Activated gamma-delta T cell treated with anti-CD3 and anti-CD28 coated beads, Interleukin-2, amount 50 U/mL, for 16 hours (primary cell): ENCODE measurements around the gene NUP93.
"Not testable (repeated sequence)": the region's sequence is repeated elsewhere in the genome, so short reads cannot be mapped to it uniquely, and the experiment has no call there.

Source experiments
- DNase-seq: peaks from one replicate; pipeline ENCODE4 v3.0.0-alpha.2; 2020; ENCODE audit warnings: low read depth

NUP93 gene

GRCh38 chr16:56870276-56870888 lies 140.5 kb downstream of the NUP93 start:
- DNase-seq, result no peak

GRCh38 chr16:56871172-56871593 lies 141.3 kb downstream of the NUP93 start:
- no peak for DNase-seq

DNA sequence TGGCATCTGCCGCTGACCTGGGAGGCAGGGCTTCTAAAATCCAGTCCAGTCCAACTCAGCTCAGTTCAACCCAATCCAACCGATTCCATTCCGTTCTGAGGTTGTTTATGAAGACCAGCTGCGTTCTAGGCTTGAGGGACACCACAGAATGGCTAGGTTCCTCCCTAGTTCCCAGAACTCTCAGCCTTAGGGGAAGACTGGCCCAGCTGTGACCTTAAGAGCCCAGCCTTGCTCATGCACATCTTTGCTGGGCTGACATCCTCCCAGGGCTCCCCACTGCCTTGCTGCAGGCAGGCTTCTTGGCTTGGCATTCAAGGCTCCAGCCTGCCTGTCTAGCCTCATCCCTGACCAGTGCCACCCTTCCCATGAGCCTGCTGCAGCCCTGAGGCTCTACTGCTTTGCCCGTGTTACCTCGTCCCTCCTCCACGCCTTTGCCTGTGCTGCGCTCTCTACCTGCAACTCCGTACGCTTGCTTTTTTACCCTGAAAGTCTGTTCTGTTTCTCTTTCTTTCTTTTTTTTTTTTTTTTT lies 143.0 kb downstream of the NUP93 start:
- DNase-seq, result no peak

DNA sequence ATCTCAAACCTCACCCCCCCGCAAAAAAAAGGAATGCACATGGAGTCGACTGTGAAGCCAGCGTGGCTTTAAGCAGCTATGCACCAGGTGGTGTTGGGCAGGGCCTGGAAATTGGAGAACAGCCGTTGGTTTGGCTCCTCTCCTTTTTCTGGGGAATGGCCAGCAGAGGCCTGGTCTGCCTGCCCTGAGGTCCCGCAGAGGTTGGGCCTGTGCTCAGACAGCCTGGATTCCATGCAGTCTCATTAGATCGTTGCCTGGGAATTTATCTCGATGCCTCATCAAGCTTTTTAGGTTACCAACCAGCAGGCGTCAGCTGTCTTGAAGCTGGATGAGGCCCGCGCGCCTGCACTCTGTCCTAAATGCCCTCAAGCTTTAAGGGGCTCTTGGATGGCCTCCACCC lies 144.9 kb downstream of the NUP93 start:
- DNase-seq, result no peak

- DNase-seq, result no peak
Measured at GRCh38 chr16:56876048-56876447, 146.1 kb downstream of the NUP93 start.

GRCh38 chr16:56877486-56878182 lies 147.7 kb downstream of the NUP93 start:
- no peak for DNase-seq

DNA sequence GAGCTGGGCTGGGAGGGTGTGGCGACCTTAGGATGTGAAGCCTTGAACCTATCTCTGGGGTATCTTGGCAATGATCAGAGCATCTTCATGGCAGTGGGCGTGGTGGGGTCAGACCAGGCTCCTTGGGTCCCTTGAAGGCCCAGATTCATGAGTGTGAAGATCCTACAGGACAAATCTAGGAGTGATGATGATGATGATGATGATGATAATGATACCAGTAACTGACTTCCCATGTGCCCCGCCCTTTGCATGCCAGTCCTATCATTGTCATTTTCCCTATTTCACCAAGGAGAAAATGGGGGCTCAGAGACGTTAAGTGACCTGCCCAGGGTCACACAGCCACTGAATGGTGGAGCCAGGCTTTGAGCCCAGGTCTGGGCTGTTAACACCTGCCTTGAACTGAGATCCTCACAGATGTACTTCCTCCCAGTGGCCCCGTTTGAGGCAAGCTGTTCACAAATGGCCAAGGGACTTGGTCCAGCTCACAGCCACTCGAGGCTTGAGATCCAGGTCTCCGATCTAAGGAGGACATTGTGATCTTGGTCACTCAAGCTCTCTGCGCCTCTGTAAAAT lies 148.4 kb downstream of the NUP93 start:
- DNase-seq, result no peak

GRCh38 chr16:56879276-56879675 lies 149.3 kb downstream of the NUP93 start:
- DNase-seq, result no peak

- DNase-seq, result no peak
Measured at GRCh38 chr16:56880176-56880575, 150.2 kb downstream of the NUP93 start.

DNA sequence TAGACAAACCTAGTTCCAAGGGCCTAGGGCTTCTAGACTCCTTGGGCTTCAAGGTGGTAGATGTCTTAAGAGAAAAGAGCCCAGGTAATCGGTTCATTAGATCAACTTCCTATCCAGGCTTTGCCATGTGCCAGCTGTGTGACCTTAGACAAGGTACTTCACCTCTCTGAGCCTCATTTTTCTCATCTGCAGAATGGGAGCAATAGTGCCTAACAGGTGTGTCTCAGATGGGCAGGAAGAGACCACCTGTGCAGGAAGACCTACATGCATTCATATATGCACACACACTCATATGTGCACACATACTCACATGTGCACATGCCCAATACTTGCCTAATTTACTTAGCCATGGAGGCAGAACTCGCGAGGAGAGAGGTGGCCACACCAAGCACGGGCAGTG lies 150.8 kb downstream of the NUP93 start:
- no peak for DNase-seq

DNA sequence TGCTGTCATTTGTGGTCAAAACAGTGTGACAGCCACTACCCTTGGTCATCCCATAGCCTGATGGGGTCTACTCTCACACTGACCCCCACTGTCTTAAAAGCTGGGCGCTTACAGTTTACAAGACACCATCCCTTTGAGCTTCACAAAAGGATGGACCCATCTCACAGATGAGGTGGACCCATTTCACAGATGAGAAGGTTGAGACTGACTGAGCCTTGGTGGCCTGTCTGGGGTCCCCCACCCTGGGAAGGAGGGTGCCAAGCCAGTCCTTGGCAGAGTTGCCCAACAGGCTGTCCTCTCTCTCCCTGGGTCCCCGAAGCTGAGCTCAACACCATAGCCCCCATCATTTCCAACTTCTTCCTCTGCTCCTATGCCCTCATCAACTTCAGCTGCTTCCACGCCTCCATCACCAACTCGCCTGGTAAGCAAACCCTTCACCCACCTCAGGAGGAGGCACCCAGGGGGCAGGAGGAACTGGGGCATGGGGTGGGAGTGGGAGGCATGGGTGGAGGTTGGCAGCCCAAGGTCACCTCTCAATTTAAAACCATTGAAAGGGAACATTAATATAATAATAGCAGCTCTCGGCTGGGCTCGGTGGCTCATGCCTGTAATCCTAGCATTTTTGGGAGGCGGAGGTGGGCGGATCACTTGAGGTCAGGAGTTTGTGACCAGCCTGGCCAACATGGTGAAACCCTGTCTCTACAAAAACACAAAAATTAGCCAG lies 152.3 kb downstream of the NUP93 start:
- DNase-seq, result no peak

- no peak for DNase-seq
Measured at GRCh38 chr16:56883586-56883985, 153.7 kb downstream of the NUP93 start.

DNA sequence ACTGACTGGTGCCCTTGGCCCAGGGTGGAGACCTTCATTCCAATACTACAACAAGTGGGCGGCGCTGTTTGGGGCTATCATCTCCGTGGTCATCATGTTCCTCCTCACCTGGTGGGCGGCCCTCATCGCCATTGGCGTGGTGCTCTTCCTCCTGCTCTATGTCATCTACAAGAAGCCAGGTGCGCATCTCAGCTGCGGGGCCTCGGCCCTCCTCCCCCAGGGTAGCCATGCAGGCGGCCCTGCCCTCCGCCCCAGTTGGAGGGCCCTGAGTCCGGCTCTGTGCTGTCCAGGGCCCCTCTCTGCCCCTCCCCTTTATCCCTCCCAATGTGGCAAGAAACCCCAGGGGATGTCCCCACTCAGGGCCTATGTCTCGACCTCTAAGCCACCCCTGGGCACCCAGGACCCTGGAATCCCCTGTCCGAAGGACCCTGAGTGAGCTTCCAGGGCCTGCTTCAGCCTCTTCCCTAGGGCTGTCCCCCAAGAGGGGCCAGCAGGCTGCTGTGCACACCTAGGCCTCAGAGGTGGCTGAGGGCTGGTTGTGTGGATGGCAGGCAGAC lies 154.2 kb downstream of the NUP93 start:
- no peak for DNase-seq

DNA sequence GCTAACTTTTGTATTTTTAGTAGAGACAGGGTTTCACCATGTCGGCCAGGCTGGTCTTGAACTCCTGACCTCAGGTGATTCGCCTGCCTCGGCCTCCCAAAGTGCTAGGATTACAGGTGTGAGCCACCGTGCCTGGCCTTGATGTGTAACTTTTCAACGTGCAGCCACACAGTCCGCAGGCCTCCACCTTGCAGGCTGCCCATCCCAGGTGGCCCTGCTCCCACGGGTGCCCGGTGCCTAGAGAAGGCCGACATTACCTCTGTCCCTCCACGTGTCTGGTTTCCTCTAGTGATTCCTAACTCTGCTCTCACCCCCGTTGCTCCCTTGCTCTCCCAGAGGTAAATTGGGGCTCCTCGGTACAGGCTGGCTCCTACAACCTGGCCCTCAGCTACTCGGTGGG lies 155.0 kb downstream of the NUP93 start:
- not testable (repeated sequence) for DNase-seq

GRCh38 chr16:56885446-56886162 lies 155.7 kb downstream of the NUP93 start:
- DNase-seq, result no peak

- no peak for DNase-seq
Measured at GRCh38 chr16:56886296-56886695, 156.4 kb downstream of the NUP93 start.

DNA sequence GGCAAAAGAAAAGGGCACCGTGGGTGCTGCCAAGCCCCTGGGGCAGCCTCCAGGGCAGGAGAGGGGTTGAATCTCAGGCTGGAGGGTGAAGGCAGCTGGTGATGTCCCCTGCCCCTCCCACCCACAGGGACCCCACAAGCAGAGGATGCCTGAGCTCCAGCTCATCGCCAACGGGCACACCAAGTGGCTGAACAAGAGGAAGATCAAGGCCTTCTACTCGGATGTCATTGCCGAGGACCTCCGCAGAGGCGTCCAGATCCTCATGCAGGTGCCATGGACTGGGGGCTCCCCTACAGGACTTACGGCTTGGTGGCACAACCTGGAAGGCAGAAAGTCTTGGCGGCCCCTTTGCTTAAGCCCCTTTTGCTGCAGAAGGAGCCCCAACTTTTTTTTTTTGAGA lies 156.9 kb downstream of the NUP93 start:
- DNase-seq, result no peak

DNA sequence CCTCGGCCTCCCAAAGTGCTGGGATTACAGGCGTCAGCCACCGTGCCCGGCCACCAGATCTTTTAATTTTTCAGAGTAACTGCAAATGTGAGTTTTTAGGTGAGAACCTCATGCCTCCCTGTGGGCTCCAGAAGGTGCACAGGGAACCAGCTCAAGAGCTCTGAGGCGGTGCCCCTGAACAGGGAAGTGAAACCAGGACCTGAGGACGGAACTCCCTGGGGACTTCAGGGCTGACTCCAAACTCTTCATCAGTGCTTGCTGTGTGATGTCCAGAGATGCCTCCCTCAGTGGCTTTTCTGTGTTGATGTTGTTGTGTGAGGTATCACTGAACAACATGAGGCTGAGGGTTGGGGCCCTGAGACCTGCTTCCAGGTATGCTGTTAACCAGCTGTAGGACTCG lies 158.9 kb downstream of the NUP93 start:
- DNase-seq, result no peak

DNA sequence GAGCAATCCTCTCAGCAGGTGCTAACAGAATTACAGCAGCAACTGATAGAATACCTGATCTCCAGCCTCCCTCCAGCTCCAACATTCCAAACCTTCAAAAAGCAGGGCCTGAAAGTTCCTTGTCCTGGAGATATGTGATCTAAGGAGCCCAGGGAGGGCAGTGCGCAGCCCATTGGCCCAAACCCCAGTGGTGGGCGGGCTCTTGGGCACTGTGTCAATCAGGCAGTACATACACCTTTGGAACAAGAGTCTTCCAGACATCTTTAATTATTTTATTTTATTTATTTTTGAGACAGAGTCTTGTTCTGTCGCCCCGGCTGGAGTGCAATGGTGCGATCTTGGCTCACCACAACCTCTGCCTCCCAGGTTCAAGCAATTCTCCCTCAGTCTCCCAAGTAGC lies 159.3 kb downstream of the NUP93 start:
- no peak for DNase-seq

DNA sequence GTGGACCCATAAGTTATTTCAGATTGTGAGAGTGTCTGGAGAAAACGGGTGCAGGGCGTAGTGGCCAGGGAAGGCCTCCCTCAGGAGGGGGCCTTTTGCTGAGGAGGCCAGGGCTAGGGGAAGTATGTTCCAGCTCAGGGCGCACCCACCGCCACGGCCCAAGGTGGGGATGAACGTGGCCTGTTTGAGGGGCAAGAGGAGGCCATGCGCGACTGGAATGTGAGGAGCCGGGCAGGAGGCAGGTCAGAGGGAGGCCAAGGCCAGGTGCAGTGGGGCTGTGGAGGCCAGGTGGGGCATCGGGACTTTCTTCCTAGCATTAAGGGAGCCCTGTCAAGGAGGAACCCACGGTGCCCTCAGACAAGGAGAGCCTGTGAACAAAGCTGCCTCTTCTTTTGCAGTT lies 161.8 kb downstream of the NUP93 start:
- no peak for DNase-seq

DNA sequence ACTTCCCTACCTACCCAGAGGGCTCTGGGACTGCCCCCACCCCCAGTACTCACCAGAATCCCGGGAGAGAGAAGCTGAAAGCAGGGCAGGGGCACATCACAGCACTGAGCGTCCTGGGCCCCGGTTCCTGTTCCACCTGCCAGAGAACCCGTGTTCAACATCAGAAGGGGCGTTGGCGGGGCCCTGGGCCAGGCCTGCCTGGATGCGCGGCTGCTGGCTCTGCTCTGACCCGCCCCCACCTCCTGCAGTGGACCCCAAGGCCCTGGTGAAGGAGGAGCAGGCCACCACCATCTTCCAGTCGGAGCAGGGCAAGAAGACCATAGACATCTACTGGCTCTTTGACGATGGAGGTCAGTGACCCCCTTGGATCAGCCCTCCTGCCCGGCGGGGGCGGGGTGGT lies 162.8 kb downstream of the NUP93 start:
- DNase-seq, result no peak
